ENCODE measurements around the gene ATXN7L1.
"Not testable (repeated sequence)": the region's sequence is repeated elsewhere in the genome, so short reads cannot be mapped to it uniquely, and the experiment has no call there.

The ATXN7L1 gene

GRCh38 chr7:105860793-105861192 lies 15.6 kb downstream of the ATXN7L1 start:
- DNase-seq (no peak), ATAC-seq (no peak)

GRCh38 chr7:105857009-105857952 lies 19.1 kb downstream of the ATXN7L1 start:
- DNase-seq (no peak), ATAC-seq (peak; percentile 28)

GRCh38 chr7:105854498-105854897 lies 21.9 kb downstream of the ATXN7L1 start:
- ATAC-seq (no peak), DNase-seq (no peak)

GRCh38 chr7:105853931-105854419 lies 22.4 kb downstream of the ATXN7L1 start:
- no peak for ATAC-seq
- DNase-seq = no peak

- ATAC-seq = no peak
- no peak for DNase-seq
Observed at GRCh38 chr7:105851064-105851463, 25.3 kb downstream of the ATXN7L1 start.

GRCh38 chr7:105849122-105849855 lies 27.1 kb downstream of the ATXN7L1 start:
- DNase-seq (peak; percentile 67), ATAC-seq (peak; percentile 99)

- DNase-seq (no peak), ATAC-seq (no peak)
Observed at GRCh38 chr7:105846404-105846803, 30.0 kb downstream of the ATXN7L1 start.

- not testable (repeated sequence) for ATAC-seq
Observed at GRCh38 chr7:105844681-105845080, 31.7 kb downstream of the ATXN7L1 start.

GRCh38 chr7:105841866-105842265 lies 34.5 kb downstream of the ATXN7L1 start:
- DNase-seq (no peak), ATAC-seq (no peak)

More at GRCh38 chr7:105844681-105845080, 31.7 kb downstream of the ATXN7L1 start:
- not testable (repeated sequence) for DNase-seq

GRCh38 chr7:105840981-105841749 lies 35.2 kb downstream of the ATXN7L1 start:
- DNase-seq = no peak
- no peak for ATAC-seq

GRCh38 chr7:105839266-105839665 lies 37.1 kb downstream of the ATXN7L1 start:
- DNase-seq (no peak), ATAC-seq (no peak)

- no peak for ATAC-seq
- no peak for DNase-seq
Observed at GRCh38 chr7:105838627-105839231, 37.7 kb downstream of the ATXN7L1 start.

- ATAC-seq = no peak
- no peak for DNase-seq
Observed at GRCh38 chr7:105837765-105838626, 38.4 kb downstream of the ATXN7L1 start.

- no peak for ATAC-seq
- no peak for DNase-seq
Observed at GRCh38 chr7:105835441-105835840, 41.0 kb downstream of the ATXN7L1 start.

GRCh38 chr7:105831824-105832535 lies 44.4 kb downstream of the ATXN7L1 start:
- no peak for ATAC-seq
- DNase-seq = no peak

- ATAC-seq (no peak), DNase-seq (no peak)
Observed at GRCh38 chr7:105831302-105831620, 45.1 kb downstream of the ATXN7L1 start.

- DNase-seq (no peak), ATAC-seq (no peak)
Observed at GRCh38 chr7:105830405-105831301, 45.7 kb downstream of the ATXN7L1 start.

GRCh38 chr7:105829681-105830322 lies 46.6 kb downstream of the ATXN7L1 start:
- ATAC-seq = no peak

GRCh38 chr7:105828141-105828540 lies 48.3 kb downstream of the ATXN7L1 start:
- DNase-seq = no peak
- ATAC-seq = no peak

More at GRCh38 chr7:105829681-105830322, 46.6 kb downstream of the ATXN7L1 start:
- no peak for DNase-seq
